Measurements from ENCODE around the gene DPP9.
A peak's percentile ranks its signal among the peaks of the same experiment; 100 is the strongest.
"Not testable (repeated sequence)": the region's sequence is repeated elsewhere in the genome, so short reads cannot be mapped to it uniquely, and the experiment has no call there.

Gene DPP9

DNA sequence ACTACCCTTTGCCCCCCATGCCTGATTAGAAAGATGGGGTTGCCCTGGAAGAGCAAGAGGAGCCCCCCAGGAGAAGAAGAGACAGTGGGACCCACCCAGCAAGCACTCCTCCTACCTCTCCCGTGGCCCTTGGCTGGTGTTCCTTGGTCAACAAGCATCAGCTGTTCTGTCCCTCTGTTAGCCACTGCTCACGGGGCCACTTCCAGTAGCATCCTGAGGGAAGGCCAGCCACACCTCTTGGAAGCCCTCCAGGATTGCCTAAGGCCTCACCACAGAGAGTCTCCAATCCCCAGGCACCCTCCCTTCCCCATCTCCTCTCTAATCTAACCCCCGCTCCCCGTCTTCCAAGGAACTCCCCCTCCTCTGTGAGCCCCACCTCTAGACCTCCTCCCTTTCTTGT is 15.1 kb upstream of the DPP9 start:
- no peak for DNase-seq (ENCODE audit: low spot score)

- no peak for DNase-seq (ENCODE audit: low spot score)
Measured at GRCh38 chr19:4737955-4738600, 14.4 kb upstream of the DPP9 start.

DNA sequence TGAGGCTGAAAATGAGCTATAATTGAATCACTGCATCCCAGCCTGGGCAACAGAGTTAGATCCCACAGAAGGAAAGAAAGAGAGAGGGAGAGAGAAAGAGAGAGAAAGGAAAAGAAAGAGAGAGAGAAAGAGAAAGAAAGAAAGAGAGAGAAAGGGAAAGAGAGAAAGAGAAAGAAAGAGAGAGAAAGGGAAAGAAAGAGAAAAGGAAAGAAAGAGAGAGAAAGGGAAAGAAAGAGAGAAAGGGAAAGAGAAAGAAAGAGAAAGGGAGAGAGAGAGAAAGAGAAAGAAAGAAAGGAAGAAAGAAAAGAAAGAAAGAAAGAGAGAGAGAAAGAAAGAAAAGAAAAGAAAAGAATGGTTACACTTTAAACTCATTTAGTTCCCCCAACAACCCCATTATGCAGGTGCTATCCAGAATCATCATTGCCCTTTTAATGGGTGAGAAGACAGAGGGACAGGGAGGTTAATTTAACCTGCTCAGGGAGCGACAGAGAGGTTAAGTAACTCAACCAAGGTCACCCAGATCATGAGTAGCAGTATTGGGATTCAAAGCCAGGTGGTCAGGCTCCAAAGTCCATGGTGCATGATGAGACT is 10.2 kb upstream of the DPP9 start:
- DNase-seq (ENCODE audit: low spot score): no peak

- DNase-seq (ENCODE audit: low spot score): peak; percentile 83
Measured at GRCh38 chr19:4732680-4733114, 9.1 kb upstream of the DPP9 start.

DNA sequence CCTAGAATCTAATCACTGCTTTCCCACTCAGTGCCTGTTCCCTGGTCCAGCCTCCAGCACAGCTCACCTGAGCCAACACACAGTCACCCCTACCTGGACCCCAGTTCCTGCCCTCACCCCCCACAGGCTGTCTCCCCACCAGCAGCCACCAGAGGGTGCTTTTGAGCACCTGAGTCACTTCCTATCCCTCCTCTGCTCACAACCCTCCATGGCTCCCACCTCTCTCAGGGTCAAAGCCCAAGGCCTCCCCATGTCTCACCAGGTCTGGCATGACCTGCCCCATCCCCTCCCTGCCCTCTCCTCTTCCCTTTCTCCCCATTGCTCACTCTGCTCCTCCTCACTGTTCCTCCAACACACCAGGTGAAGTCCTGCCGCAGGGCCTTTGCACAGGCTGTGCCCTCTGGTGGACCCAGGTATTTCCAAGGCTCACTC is 7.1 kb upstream of the DPP9 start:
- DNase-seq (ENCODE audit: low spot score): no peak

- no peak for DNase-seq (ENCODE audit: low spot score)
Measured at GRCh38 chr19:4728871-4729270, 5.2 kb upstream of the DPP9 start.

DNA sequence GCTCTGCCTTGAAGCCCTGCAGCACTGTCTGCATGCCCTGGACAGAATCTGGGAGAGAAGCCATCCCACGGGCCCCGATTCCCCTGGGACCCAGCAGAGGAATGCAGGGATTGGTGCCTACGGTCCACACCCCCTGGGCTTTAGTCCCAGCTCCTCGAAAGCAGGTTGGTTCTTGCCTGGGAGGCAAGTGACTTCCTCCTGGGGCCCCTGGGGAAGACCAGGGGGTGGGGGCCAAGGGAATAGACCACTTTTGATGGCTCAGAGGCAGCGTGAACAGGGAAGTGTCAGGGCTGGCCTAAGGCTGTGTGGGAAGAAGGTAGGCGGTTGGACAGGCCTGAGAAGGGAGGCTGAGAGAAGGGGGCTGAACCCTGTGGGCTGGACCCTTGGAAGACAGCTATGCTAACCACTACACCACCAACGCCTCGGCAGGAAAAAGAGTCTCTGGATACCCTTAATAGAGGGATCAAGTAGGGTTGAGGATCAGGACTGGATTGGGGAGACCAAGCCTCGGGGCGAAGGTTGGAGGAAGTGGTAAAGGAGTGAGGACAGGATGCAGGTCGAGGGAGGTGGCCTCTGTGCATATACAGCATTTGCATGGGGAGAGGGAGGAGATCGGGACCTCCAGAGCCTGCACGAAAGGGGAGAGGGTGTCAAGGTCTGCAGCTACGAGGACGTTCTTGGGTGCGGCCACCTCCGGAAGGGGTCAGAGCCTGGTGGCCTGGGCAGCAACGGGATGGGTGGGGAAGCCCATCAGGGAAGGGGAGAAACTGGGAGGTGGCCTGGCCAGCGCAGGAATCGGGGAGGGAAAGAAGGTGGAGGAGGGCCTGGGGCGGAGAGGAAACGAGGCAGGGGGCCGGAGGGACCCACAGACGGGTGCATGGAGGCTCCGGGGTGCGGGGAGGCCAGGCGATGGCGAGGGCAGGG is 709 bp downstream of the DPP9 start:
- DNase-seq (ENCODE audit: low spot score): peak; percentile 95

DNA sequence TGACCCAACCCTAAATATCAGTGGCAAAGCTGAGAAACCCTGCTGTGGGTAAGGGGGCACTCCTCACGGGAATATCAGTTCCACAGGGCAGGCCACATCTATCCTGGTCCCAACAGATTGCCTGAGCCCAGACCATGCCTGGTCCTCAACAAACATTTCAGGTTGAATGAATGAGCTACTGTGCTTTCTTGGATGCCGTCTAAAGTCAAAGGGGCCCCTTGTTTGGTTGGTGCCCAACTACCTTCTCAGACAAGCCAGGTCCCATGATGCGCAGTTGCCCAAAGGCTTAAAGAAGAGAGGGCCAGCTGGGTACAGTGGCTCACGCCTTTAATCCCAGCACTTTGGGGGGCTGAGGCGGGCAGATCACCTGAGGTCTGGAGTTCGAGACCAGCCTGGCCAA is 2.4 kb downstream of the DPP9 start:
- DNase-seq (ENCODE audit: low spot score): no peak

DNA sequence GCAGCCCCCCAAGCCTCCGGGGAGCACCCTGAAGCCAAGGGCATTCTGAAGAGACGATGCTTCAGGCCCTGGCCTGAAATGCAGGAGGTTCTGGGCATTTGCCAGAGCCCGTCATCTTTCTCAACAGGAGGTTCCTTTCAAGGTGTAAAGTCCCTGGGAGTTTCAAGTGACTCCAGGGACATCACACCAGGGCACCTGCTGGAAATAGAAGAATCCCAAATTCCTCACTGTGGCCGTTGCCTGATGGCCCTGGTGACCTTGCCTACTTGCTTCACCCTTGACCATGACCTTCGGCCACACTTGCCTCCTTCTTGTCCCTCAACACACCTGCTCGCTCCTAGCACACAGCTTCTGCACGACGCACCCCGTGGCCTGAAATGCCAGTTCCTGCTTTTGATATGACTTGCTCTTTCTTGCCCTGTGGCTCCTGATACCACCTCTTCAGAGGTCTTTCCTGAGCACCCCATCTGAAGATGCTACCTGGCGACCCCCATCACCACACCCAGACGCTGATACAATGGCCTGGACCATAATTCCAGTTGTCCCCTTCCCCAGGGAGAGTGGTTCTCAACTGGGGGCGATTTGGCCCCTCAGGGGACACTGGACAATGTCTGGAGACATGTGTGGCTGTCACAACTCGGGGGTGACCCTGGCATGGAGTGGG is 3.5 kb downstream of the DPP9 start:
- no peak for DNase-seq (ENCODE audit: low spot score)

DNA sequence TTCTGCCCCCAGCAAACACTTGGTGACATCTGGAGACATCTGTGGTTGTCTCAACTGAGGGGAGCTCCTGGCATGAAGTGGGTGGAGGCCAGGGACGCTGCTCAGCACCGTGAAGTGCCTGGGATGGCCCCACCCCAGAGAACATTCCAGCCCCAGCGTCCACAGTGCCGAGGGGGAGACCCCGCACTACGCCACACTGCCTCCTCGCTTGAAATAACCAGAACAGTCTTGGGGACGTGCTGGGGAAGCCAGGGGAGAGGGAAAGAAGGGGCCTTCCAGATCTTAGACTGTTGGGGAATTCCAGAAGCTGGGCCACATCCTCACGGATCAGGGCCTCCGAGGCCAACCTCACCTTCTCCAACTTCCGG is 4.2 kb downstream of the DPP9 start:
- no peak for DNase-seq (ENCODE audit: low spot score)

GRCh38 chr19:4717966-4718701 is 5.5 kb downstream of the DPP9 start:
- DNase-seq (ENCODE audit: low spot score): no peak

- peak; percentile 64 for DNase-seq (ENCODE audit: low spot score)
Measured at GRCh38 chr19:4717191-4717965, 6.3 kb downstream of the DPP9 start.

GRCh38 chr19:4715529-4716221 is 8.0 kb downstream of the DPP9 start:
- DNase-seq (ENCODE audit: low spot score): no peak

- DNase-seq (ENCODE audit: low spot score): not testable (repeated sequence)
Measured at GRCh38 chr19:4715178-4715528, 8.5 kb downstream of the DPP9 start.

GRCh38 chr19:4714016-4714415 is 9.6 kb downstream of the DPP9 start:
- no peak for DNase-seq (ENCODE audit: low spot score)

GRCh38 chr19:4713384-4713951 is 10.2 kb downstream of the DPP9 start:
- DNase-seq (ENCODE audit: low spot score): peak; percentile 99

- DNase-seq (ENCODE audit: low spot score): no peak
Measured at GRCh38 chr19:4712771-4713170, 10.9 kb downstream of the DPP9 start.

DNA sequence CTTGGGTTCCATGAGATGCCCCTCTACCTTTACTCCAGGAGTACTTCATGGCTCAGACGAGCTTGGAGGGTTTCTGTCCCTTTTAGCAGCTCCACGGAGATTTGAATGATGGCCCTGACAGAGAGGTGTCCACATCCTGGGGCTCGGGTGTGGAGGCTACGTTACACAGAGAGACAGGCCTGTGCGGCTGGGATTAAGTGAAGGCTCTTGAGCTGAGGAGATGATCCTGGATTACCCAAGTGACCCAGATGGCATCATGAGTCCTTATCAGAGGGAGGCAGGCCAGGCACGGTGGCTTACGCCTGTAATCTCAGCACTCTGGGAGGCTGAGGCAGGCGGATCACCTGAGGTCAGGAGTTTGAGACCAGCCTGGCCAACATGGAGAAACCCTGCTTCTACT is 12.4 kb downstream of the DPP9 start:
- no peak for DNase-seq (ENCODE audit: low spot score)

- no peak for DNase-seq (ENCODE audit: low spot score)
Measured at GRCh38 chr19:4710281-4710600, 13.4 kb downstream of the DPP9 start.
